Hepatocyte (in vitro differentiated cells): ENCODE data around the gene YTHDC2. TPM values are rescaled to one million over a fixed set of nuclear protein-coding genes. Genes with fewer than 3 reads are reported as not detected.

Experiments
- DNase-seq: peaks from one replicate; pipeline ENCODE4 v3.0.0-alpha.2; 2016; ENCODE audit warnings: low spot score
- H2AFZ ChIP-seq: fragments of 200-600 bp; sonication (generic); 2 replicates; pipeline ENCODE4 v1.6.0; 2016; ENCODE audit warnings: antibody characterized with exemption, mild to moderate bottlenecking
- H3K27ac ChIP-seq: fragments of 200-600 bp; sonication (generic); 2 replicates; pipeline ENCODE4 v1.5.1; 2016; ENCODE audit warnings: mild to moderate bottlenecking
- H3K27me3 ChIP-seq: fragments of 200-600 bp; sonication (generic); 2 replicates; pipeline ENCODE4 v1.6.1; 2016
- H3K36me3 ChIP-seq: fragments of 200-600 bp; sonication (generic); replicated peaks from 2 replicates; pipeline ENCODE4 v1.5.1; 2016; ENCODE audit warnings: low read depth; ENCODE audit not compliant: insufficient read depth
- H3K4me1 ChIP-seq: fragments of 200-600 bp; sonication (generic); 2 replicates; pipeline ENCODE4 v1.5.1; 2016; ENCODE audit warnings: mild to moderate bottlenecking, moderate library complexity; ENCODE audit not compliant: insufficient read depth
- H3K4me2 ChIP-seq: fragments of 200-600 bp; sonication (generic); 2 replicates; pipeline ENCODE4 v1.6.0; 2016
- H3K4me3 ChIP-seq: fragments of 200-600 bp; sonication (generic); 2 replicates; pipeline ENCODE4 v1.5.1; 2016; ENCODE audit warnings: mild to moderate bottlenecking
- H3K79me2 ChIP-seq: fragments of 200-600 bp; sonication (generic); 2 replicates; pipeline ENCODE4 v1.6.0; 2017; ENCODE audit warnings: mild to moderate bottlenecking
- H3K9me2 ChIP-seq: fragments of 200-600 bp; sonication (generic); replicated peaks from 2 replicates; pipeline ENCODE4 v1.6.0; 2017; ENCODE audit warnings: mild to moderate bottlenecking; ENCODE audit not compliant: insufficient read depth
- H3K9me3 ChIP-seq: fragments of 200-600 bp; sonication (generic); 2 replicates; pipeline ENCODE4 v1.5.1; 2016; ENCODE audit warnings: low read depth, mild to moderate bottlenecking
- H4K20me1 ChIP-seq: fragments of 200-600 bp; sonication (generic); 2 replicates; pipeline ENCODE4 v1.6.0; 2016; ENCODE audit warnings: mild to moderate bottlenecking; ENCODE audit not compliant: insufficient read depth, poor library complexity, severe bottlenecking
- CTCF ChIP-seq: fragments of 200-600 bp; sonication (generic); IDR thresholded peaks from 2 replicates; pipeline ENCODE4 v1.5.1; 2016; ENCODE audit warnings: antibody characterized with exemption, mild to moderate bottlenecking; ENCODE audit not compliant: poor library complexity
- EZH2 ChIP-seq: fragments of 200-600 bp; sonication (generic); IDR thresholded peaks from 2 replicates; pipeline ENCODE4 v1.6.1; 2016; ENCODE audit warnings: antibody characterized with exemption, mild to moderate bottlenecking, borderline replicate concordance
- EZH2phosphoT487 ChIP-seq: fragments of 200-600 bp; sonication (generic); IDR thresholded peaks from one replicate; pipeline ENCODE4 v1.6.1; 2018; ENCODE audit warnings: antibody characterized with exemption, mild to moderate bottlenecking, low read depth, moderate library complexity; ENCODE audit not compliant: unreplicated experiment, severe bottlenecking
- WGBS: methylation state at CpG from one replicate; pipeline ENCODE4 v1.1.6; 2016; ENCODE audit warnings: low lambda C conversion rate; ENCODE audit errors: missing lambda C conversion rate; 5-methylcytosine and 5-hydroxymethylcytosine counted together
- polyA plus RNA-seq: library from polyadenylated mRNA; unstranded; fragments of >200 nt; fragmentation: Nextera tagmentation; extraction: Ambion mirVana; gene quantifications from 2 replicates; pipeline ENCODE4 v1.2.1, GENCODE V29; 2016
- total RNA-seq: library from RNA; depleted of rRNA; stranded (reverse); fragments of >200 nt; gene quantifications from 2 replicates; pipeline ENCODE4 v1.2.3, GENCODE V29; 2014

Gene YTHDC2
- total and polyA plus RNA-seq, 2 experiments from 2014 or later, result 9.1 to 26.3 TPM

GRCh38 chr5:113487416-113487780 is 26.1 kb upstream of the YTHDC2 start:
- peak; percentile 12 for DNase-seq
- Histone ChIP-seq H3K9me3 (peaks cover 6% of the 10 kb centered on the region), H3K27ac (no peak overlapping the region), H3K4me2 (peak overlapping the region; percentile 93), H3K27me3 (peaks cover 11% of the 10 kb centered on the region), H3K9me2 (no peaks in the 10 kb centered on the region), H3K36me3 (no peaks in the 10 kb centered on the region), H3K4me3 (peak overlapping the region; percentile 82), H2AFZ (peak overlapping the region; percentile 79), H3K4me1 (no peaks in the 10 kb centered on the region), H3K79me2 (no peaks in the 10 kb centered on the region), H4K20me1 (no peaks in the 10 kb centered on the region)
- 3% methylated on average over 18 of the region's 18 CpGs for WGBS
- TF ChIP-seq CTCF, result no peak
- no peak for TF ChIP-seq EZH2
- TF ChIP-seq EZH2phosphoT487, result no peak

- Histone ChIP-seq H4K20me1 (no peaks in the 10 kb centered on the region), H3K27ac (peak within 1 kb of the TSS; percentile 48), H3K4me2 (peak within 1 kb of the TSS; percentile 93), H3K9me3 (peaks cover 6% of the 10 kb centered on the region), H3K4me3 (peak within 1 kb of the TSS; percentile 82), H3K27me3 (peaks cover 11% of the 10 kb centered on the region), H3K79me2 (no peaks in the 10 kb centered on the region), H2AFZ (peak within 1 kb of the TSS; percentile 79), H3K36me3 (no peaks in the 10 kb centered on the region), H3K4me1 (no peaks in the 10 kb centered on the region), H3K9me2 (no peaks in the 10 kb centered on the region)
- peak; percentile 90 for DNase-seq
- under 1% methylated on average over 86 of the region's 86 CpGs for WGBS
- no peak for TF ChIP-seq EZH2phosphoT487
- no peak for TF ChIP-seq EZH2
- no peak for TF ChIP-seq CTCF
These were observed 25.5 kb upstream of the YTHDC2 start, which contains the start of gene MCC for GRCh38 chr5:113487781-113488644. Gene MCC, minus strand, starts transcription at chr5:113488453.

GRCh38 chr5:113488645-113489184 is 24.8 kb upstream of the YTHDC2 start:
- H3K4me3 ChIP-seq, result peak overlapping the region; percentile 82
- peak overlapping the region; percentile 93 for H3K4me2 ChIP-seq
- no peak for DNase-seq
- 16% methylated on average over 20 of the region's 20 CpGs for WGBS
- no peaks in the 10 kb centered on the region for H3K79me2 ChIP-seq
- no peaks in the 10 kb centered on the region for H3K36me3 ChIP-seq
- no peaks in the 10 kb centered on the region for H3K9me2 ChIP-seq
- H3K9me3 ChIP-seq, result peaks cover 6% of the 10 kb centered on the region
- no peaks in the 10 kb centered on the region for H4K20me1 ChIP-seq
- H2AFZ ChIP-seq, result peak overlapping the region; percentile 79
- peaks cover 11% of the 10 kb centered on the region for H3K27me3 ChIP-seq
- no peaks in the 10 kb centered on the region for H3K4me1 ChIP-seq
- H3K27ac ChIP-seq, result peak overlapping the region; percentile 48
- TF ChIP-seq CTCF (no peak), EZH2phosphoT487 (no peak), EZH2 (no peak)
